ENCODE data around the gene METTL16.
A peak's percentile ranks its signal among the peaks of the same experiment; 100 is the strongest.

Gene METTL16

DNA sequence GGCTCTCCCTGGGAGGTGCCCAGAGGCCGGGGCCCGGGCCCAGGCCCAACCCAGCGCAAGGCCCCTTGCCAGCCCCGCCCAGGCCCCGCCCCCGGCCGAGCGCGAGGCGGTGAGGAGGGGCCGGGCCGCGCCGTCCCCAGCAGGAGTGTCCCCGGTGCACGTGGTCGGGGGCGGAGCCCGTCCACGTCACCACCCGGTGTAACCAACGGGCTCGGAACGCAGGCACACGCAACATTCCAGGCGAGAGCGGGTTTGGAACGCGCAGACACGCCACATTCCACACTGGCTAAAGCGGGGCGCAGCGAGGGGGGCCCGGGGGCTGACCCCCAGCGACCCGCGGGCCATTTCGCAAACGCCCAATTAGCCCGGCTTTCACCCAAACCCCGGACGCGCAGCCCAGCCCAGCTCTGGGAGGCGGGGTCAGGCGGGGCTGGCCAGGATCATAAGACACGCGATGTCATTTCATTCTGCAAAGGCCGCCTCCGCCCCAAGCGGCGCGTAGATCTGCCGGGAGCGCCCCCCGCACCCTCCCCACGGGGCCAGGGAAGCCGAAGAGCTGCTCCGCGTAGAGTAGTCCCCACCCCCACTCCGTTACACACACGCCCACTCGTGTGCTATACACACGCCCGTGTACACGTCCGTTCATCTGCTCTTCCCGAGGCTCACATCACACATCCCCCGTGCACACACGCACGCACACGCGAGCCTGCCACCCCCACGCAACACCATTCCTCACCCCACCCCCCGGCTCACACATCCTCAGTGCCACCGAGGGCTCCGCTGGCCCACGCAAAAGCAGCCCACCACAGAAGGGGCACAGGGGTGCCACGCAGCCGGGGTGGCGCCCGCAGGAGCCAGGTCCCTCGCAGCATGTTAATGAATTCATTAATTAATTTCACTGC, 111.9 kb downstream of the METTL16 start:
- TF ChIP-seq EP300 (IDR thresholded peaks at IDR 0.05; ENCODE audit: borderline replicate concordance) (no peak), TCF12 (IDR thresholded peaks at IDR 0.05; ENCODE audit: low read depth) (peak; percentile 17; the same call in 1 of the 2 replicates), TAF1 (IDR thresholded peaks at IDR 0.05; ENCODE audit: low read depth) (0 out of 2 replicates have a peak, but pooled peaks have one; percentile 12), ZBTB7A (IDR thresholded peaks at IDR 0.05; ENCODE audit: low read depth) (no peak), RAD21 (IDR thresholded peaks at IDR 0.05; ENCODE audit: low read depth) (no peak), CREB1 (IDR thresholded peaks at IDR 0.05; ENCODE audit: low read depth) (peak; percentile 78), YY1 (IDR thresholded peaks at IDR 0.05; ENCODE audit: low read depth) (0 out of 2 replicates have a peak, but pooled peaks have one; percentile 12), NFIC (IDR thresholded peaks at IDR 0.05) (peak; percentile 41), TEAD4 (IDR thresholded peaks at IDR 0.05) (peak; percentile 96), CEBPB (IDR thresholded peaks at IDR 0.05) (peak; percentile 62; the same call in 1 of the 2 replicates), EGR1 (IDR thresholded peaks at IDR 0.05) (peak; percentile 6; the same call in 1 of the 2 replicates)
- TF ChIP-seq, protein P1, sequence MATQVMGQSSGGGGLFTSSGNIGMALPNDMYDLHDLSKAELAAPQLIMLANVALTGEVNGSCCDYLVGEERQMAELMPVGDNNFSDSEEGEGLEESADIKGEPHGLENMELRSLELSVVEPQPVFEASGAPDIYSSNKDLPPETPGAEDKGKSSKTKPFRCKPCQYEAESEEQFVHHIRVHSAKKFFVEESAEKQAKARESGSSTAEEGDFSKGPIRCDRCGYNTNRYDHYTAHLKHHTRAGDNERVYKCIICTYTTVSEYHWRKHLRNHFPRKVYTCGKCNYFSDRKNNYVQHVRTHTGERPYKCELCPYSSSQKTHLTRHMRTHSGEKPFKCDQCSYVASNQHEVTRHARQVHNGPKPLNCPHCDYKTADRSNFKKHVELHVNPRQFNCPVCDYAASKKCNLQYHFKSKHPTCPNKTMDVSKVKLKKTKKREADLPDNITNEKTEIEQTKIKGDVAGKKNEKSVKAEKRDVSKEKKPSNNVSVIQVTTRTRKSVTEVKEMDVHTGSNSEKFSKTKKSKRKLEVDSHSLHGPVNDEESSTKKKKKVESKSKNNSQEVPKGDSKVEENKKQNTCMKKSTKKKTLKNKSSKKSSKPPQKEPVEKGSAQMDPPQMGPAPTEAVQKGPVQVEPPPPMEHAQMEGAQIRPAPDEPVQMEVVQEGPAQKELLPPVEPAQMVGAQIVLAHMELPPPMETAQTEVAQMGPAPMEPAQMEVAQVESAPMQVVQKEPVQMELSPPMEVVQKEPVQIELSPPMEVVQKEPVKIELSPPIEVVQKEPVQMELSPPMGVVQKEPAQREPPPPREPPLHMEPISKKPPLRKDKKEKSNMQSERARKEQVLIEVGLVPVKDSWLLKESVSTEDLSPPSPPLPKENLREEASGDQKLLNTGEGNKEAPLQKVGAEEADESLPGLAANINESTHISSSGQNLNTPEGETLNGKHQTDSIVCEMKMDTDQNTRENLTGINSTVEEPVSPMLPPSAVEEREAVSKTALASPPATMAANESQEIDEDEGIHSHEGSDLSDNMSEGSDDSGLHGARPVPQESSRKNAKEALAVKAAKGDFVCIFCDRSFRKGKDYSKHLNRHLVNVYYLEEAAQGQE (IDR thresholded peaks at IDR 0.05; ENCODE audit: low read depth): no peak
- TF ChIP-seq, protein P2, sequence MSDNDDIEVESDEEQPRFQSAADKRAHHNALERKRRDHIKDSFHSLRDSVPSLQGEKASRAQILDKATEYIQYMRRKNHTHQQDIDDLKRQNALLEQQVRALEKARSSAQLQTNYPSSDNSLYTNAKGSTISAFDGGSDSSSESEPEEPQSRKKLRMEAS (IDR thresholded peaks at IDR 0.05): peak; percentile 93
- TF ChIP-seq, protein P3, sequence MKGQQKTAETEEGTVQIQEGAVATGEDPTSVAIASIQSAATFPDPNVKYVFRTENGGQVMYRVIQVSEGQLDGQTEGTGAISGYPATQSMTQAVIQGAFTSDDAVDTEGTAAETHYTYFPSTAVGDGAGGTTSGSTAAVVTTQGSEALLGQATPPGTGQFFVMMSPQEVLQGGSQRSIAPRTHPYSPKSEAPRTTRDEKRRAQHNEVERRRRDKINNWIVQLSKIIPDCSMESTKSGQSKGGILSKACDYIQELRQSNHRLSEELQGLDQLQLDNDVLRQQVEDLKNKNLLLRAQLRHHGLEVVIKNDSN (IDR thresholded peaks at IDR 0.05): peak; percentile 91

DNA sequence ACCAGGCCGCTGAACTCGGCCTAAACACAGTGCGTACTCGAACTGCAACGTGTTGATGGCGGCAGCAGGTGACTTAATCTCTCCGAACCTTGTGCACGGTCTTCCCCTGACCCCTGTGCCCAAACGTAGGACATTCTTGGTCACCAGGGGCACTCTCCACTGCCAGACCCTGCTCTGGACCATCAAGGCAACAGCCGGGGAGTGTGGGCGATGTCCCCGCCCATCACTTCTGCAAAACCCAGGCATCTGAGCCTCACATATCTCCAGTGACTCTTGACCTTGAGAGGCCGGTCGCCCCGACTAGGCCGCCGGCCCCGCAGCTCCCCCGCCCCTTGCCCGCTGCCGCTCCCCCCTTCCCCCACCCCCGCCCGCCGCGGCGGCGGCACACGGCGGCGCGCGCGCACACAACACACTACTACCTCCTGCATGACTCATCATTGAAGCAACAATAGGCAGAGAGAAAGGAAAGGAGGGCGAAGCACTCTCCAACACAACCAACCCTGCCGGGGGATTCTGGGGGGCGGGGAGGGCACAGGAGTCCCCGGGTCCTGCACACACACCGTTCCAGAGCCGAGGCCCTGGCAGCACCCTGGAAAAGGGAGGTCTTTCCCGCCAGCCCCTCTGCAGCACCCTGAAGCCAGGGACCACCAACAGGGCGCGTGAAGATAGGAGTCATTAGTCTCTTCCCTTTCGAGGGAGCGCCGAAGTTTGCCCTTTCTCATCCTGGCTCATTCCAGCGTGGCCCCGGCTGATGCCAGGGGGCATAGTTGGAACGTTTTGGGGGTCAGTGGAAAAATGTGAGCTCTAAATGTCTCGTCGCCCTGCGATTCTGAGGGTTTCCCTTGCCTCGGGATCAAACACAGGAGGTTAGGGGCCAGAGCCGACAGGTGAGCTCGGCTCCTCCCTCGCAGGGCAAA, 112.8 kb downstream of the METTL16 start:
- TF ChIP-seq, protein P2 (IDR thresholded peaks at IDR 0.05): peak; percentile 52; the same call in 1 of the 2 replicates
- TF ChIP-seq, protein P1 (IDR thresholded peaks at IDR 0.05; ENCODE audit: low read depth): no peak
- no peak for TF ChIP-seq TAF1 (IDR thresholded peaks at IDR 0.05; ENCODE audit: low read depth)

DNA sequence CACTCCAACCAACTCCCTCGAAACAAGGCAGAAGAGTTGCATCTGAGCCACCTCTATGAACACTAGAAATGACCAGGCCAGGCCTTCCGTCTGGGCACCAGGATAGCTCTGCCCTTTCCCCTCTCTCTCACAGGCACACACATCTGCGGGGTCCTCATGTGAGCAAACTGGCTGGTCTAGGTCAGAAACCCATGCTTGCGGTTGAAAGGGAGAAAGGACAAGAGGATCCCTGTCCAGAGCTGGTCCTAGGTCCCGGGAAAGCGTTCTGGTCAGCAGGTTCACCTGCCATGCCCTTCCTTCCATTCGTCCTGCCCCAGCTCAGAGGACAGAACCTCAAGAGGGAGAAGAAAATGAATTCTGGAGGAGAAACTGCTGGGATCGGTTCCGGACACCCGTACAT, 113.5 kb downstream of the METTL16 start:
- TF ChIP-seq TAF1 (IDR thresholded peaks at IDR 0.05; ENCODE audit: low read depth) (no peak), EGR1 (IDR thresholded peaks at IDR 0.05) (no peak), NFIC (IDR thresholded peaks at IDR 0.05) (no peak), ZBTB7A (IDR thresholded peaks at IDR 0.05; ENCODE audit: low read depth) (no peak), RAD21 (IDR thresholded peaks at IDR 0.05; ENCODE audit: low read depth) (no peak), CREB1 (IDR thresholded peaks at IDR 0.05; ENCODE audit: low read depth) (no peak), TCF12 (IDR thresholded peaks at IDR 0.05; ENCODE audit: low read depth) (no peak), FOXM1 (IDR thresholded peaks at IDR 0.05; ENCODE audit: borderline replicate concordance, low read depth) (no peak), EP300 (IDR thresholded peaks at IDR 0.05; ENCODE audit: borderline replicate concordance) (no peak)
- TF ChIP-seq, protein P3 (IDR thresholded peaks at IDR 0.05): no peak
- TF ChIP-seq, protein P1 (IDR thresholded peaks at IDR 0.05; ENCODE audit: low read depth): no peak
